H1 (cell line): ENCODE measurements around the gene TPSD1. TPM values are rescaled to one million over a fixed set of nuclear protein-coding genes. Genes with fewer than 3 reads are reported as not detected.

Source experiments
- CTCF ChIA-PET: fragments of 300-600 bp; sonication (Branson Sonifier 250); formaldehyde crosslinking; loops from one replicate; lab custom pipeline; 2021; ENCODE audit not compliant: partially characterized antibody; lab: Charles Lee
- POLR2A ChIA-PET: fragments of 300-600 bp; sonication (Branson Sonifier 250); formaldehyde crosslinking; loops from one replicate; lab custom pipeline; 2021; ENCODE audit warnings: inconsistent platforms; ENCODE audit not compliant: partially characterized antibody; lab: Charles Lee
- DNase-seq, 2 experiments: peaks; one replicate each; pipeline versions ENCODE4 v3.0.0 to v3.0.0-alpha.2; 2010 to 2022; ENCODE audit warnings: low spot score in 2 of 2, low read depth in 1 of 2, mixed read lengths in 1 of 2
- FAIRE-seq: peaks from 2 replicates; lab custom pipeline; 2011; peaks lifted over from hg19 to GRCh38; lab: Jason Lieb, UNC
- H2AFZ ChIP-seq: 2 replicates; pipeline ENCODE4 v1.8.1; 2012; ENCODE audit warnings: low read length, inconsistent platforms
- H2AK5ac ChIP-seq: 2 replicates; pipeline ENCODE4 v1.6.1; 2013; ENCODE audit warnings: low read depth, low read length
- H2BK120ac ChIP-seq: replicated peaks from 2 replicates; pipeline ENCODE3; 2013; ENCODE audit warnings: low read depth, low read length, inconsistent platforms
- H2BK12ac ChIP-seq: 2 replicates; pipeline ENCODE4 v1.6.1; 2013; ENCODE audit warnings: low read depth, low read length
- H2BK15ac ChIP-seq: 2 replicates; pipeline ENCODE4 v1.6.1; 2013; ENCODE audit warnings: low read length
- H2BK20ac ChIP-seq: 2 replicates; pipeline ENCODE4 v1.6.1; 2013; ENCODE audit warnings: low read length
- H2BK5ac ChIP-seq: 2 replicates; pipeline ENCODE4 v1.6.1; 2013; ENCODE audit warnings: low read depth, low read length
- H3K14ac ChIP-seq: 2 replicates; pipeline ENCODE4 v1.6.1; 2013; ENCODE audit warnings: inconsistent platforms; ENCODE audit not compliant: insufficient read length
- H3K18ac ChIP-seq: 2 replicates; pipeline ENCODE4 v1.6.1; 2013; ENCODE audit warnings: low read length; ENCODE audit errors: extremely low read depth
- H3K23ac ChIP-seq: 2 replicates; pipeline ENCODE4 v1.6.1; 2013; ENCODE audit warnings: inconsistent platforms; ENCODE audit not compliant: insufficient read length
- H3K23me2 ChIP-seq: 2 replicates; pipeline ENCODE4 v1.6.1; 2013; ENCODE audit warnings: low read depth, low read length
- H3K27ac ChIP-seq: 2 replicates; pipeline ENCODE4 v1.6.1; 2011; ENCODE audit warnings: low read depth, low read length, inconsistent platforms
- H3K27me3 ChIP-seq, 4 experiments: replicated peaks in 1 of 4; 1 replicate in 1 of 4; 2 replicates in 3 of 4; pipeline versions ENCODE4 v1.6.1 to v1.8.1; 2011 to 2013; ENCODE audit warnings: low read length in 3 of 4, mild to moderate bottlenecking in 3 of 4, inconsistent platforms in 2 of 4, mixed read lengths in 2 of 4, moderate library complexity in 1 of 4; ENCODE audit not compliant: control insufficient read depth in 3 of 4, insufficient read depth in 3 of 4; ENCODE audit errors: extremely low read depth in 1 of 4
- H3K36me3 ChIP-seq, 4 experiments: 2 replicates each; pipeline versions ENCODE4 v1.6.1 to v1.8.1; 2011 to 2013; ENCODE audit warnings: mild to moderate bottlenecking in 4 of 4, low read length in 3 of 4, moderate library complexity in 2 of 4, control low read depth in 1 of 4, inconsistent platforms in 1 of 4; ENCODE audit not compliant: insufficient read depth in 4 of 4, control insufficient read depth in 2 of 4
- H3K4ac ChIP-seq: replicated peaks from 2 replicates; pipeline ENCODE3; 2013; ENCODE audit warnings: low read length, low read depth, mixed read lengths, inconsistent platforms; ENCODE audit not compliant: insufficient read length
- H3K4me1 ChIP-seq, 4 experiments: replicated peaks in 1 of 4; 1 replicate in 1 of 4; 2 replicates in 3 of 4; pipeline versions ENCODE4 v1.6.1 to v1.8.1; 2011 to 2013; ENCODE audit warnings: low read length in 3 of 4, inconsistent platforms in 2 of 4, mixed read lengths in 1 of 4; ENCODE audit not compliant: insufficient read depth in 4 of 4, control insufficient read depth in 3 of 4
- H3K4me2 ChIP-seq, 2 experiments: 2 replicates each; pipeline versions ENCODE4 v1.6.1 to v1.8.1; 2011 to 2013; ENCODE audit warnings: low read depth in 2 of 2, low read length in 2 of 2, control low read depth in 1 of 2, inconsistent platforms in 1 of 2, mild to moderate bottlenecking in 1 of 2; ENCODE audit not compliant: insufficient read depth in 1 of 2
- H3K4me3 ChIP-seq, 4 experiments: fragments of 200-600, 300-600 bp in 1 of 4; sonication (generic), shearing (Covaris generic), sonication (Bioruptor Twin) in 1 of 4; 2 replicates each; pipeline versions ENCODE4 v1.5.1 to v1.8.1; 2011 to 2016; ENCODE audit warnings: low read length in 4 of 4, low read depth in 3 of 4, control low read depth in 2 of 4, inconsistent platforms in 2 of 4, mild to moderate bottlenecking in 2 of 4, mixed read lengths in 1 of 4, moderate library complexity in 1 of 4; ENCODE audit not compliant: insufficient read depth in 2 of 4; ENCODE audit errors: extremely low read depth in 1 of 4
- H3K56ac ChIP-seq: replicated peaks from 2 replicates; pipeline ENCODE3; 2013; ENCODE audit warnings: low read depth, mild to moderate bottlenecking, mixed read lengths, low read length, inconsistent platforms; ENCODE audit not compliant: insufficient read length
- H3K79me1 ChIP-seq: 2 replicates; pipeline ENCODE4 v1.6.1; 2013; ENCODE audit warnings: low read depth, low read length, control low read depth
- H3K79me2 ChIP-seq, 2 experiments: 2 replicates each; pipeline versions ENCODE4 v1.6.1 to v1.8.1; 2012 to 2013; ENCODE audit warnings: low read length in 2 of 2, mild to moderate bottlenecking in 2 of 2, inconsistent platforms in 1 of 2; ENCODE audit not compliant: insufficient read depth in 2 of 2, control insufficient read depth in 1 of 2
- H3K9ac ChIP-seq, 4 experiments: replicated peaks in 1 of 4; 1 replicate in 1 of 4; 2 replicates in 3 of 4; pipeline versions ENCODE4 v1.6.1 to v1.8.1; 2011 to 2013; ENCODE audit warnings: low read depth in 3 of 4, low read length in 3 of 4, control low read depth in 2 of 4, mild to moderate bottlenecking in 2 of 4, moderate library complexity in 2 of 4, inconsistent platforms in 1 of 4; ENCODE audit errors: extremely low read depth in 1 of 4
- H3K9me3 ChIP-seq, 2 experiments: 2 replicates each; pipeline versions ENCODE4 v1.6.1 to v1.8.1; 2012 to 2013; ENCODE audit warnings: mild to moderate bottlenecking in 2 of 2, moderate library complexity in 2 of 2, control low read depth in 1 of 2, inconsistent platforms in 1 of 2, low read depth in 1 of 2, low read length in 1 of 2, mixed read lengths in 1 of 2; ENCODE audit not compliant: insufficient read depth in 2 of 2
- H4K20me1 ChIP-seq, 2 experiments: replicated peaks in 1 of 2; 2 replicates each; pipeline versions ENCODE3 to v1.8.1; 2011 to 2013; ENCODE audit warnings: inconsistent platforms in 2 of 2, low read length in 2 of 2, mild to moderate bottlenecking in 1 of 2; ENCODE audit not compliant: insufficient read depth in 2 of 2, control insufficient read depth in 1 of 2
- H4K5ac ChIP-seq: 2 replicates; pipeline ENCODE4 v1.6.1; 2013; ENCODE audit warnings: low read length, low read depth, mixed read lengths, inconsistent platforms; ENCODE audit not compliant: insufficient read length
- H4K8ac ChIP-seq: 2 replicates; pipeline ENCODE4 v1.8.0; 2013; ENCODE audit warnings: mild to moderate bottlenecking, moderate library complexity, low read length, inconsistent platforms; ENCODE audit not compliant: insufficient read depth; ENCODE audit errors: extremely low read depth
- H4K91ac ChIP-seq: replicated peaks from 2 replicates; pipeline ENCODE3; 2013; ENCODE audit warnings: low read length, mixed read lengths, inconsistent platforms; ENCODE audit not compliant: insufficient read length
- BCL11A ChIP-seq, 2 experiments: IDR thresholded peaks; one replicate each; pipeline ENCODE4 v1.6.1; 2011; ENCODE audit warnings: low read depth in 2 of 2, low read length in 2 of 2, mild to moderate bottlenecking in 2 of 2
- EP300 ChIP-seq, 2 experiments: IDR thresholded peaks; 1 replicate in 1 of 2; 2 replicates in 1 of 2; pipeline ENCODE4 v1.6.1; 2011 to 2012; ENCODE audit warnings: low read depth in 2 of 2, low read length in 2 of 2, mild to moderate bottlenecking in 2 of 2, borderline replicate concordance in 1 of 2, inconsistent platforms in 1 of 2, moderate library complexity in 1 of 2
- EZH2 ChIP-seq: fragments of 200-600 bp; sonication (generic); IDR thresholded peaks from 2 replicates; pipeline ENCODE4 v1.7.1; 2012; ENCODE audit warnings: low read depth, mild to moderate bottlenecking, moderate library complexity, low read length, inconsistent platforms; ENCODE audit not compliant: severe bottlenecking
- KDM1A ChIP-seq: fragments of 200-600, 300-600 bp; sonication (generic); IDR thresholded peaks from 2 replicates; pipeline ENCODE4 v1.7.1; 2016; ENCODE audit warnings: mild to moderate bottlenecking, low read length, borderline replicate concordance
- KDM4A ChIP-seq: IDR thresholded peaks from one replicate; pipeline ENCODE4 v1.7.1; 2012; ENCODE audit warnings: low read depth, mild to moderate bottlenecking, moderate library complexity, low read length, inconsistent platforms; ENCODE audit not compliant: severe bottlenecking
- POLR2A ChIP-seq, 2 experiments: IDR thresholded peaks; 1 replicate in 1 of 2; 2 replicates in 1 of 2; pipeline ENCODE4 v1.6.1; 2011; ENCODE audit warnings: low read depth in 2 of 2, low read length in 2 of 2, mild to moderate bottlenecking in 2 of 2; ENCODE audit errors: control extremely low read depth in 1 of 2
- TAF1 ChIP-seq: IDR thresholded peaks from 2 replicates; pipeline ENCODE4 v1.6.1; 2011; ENCODE audit warnings: mild to moderate bottlenecking, low read depth, low read length
- WGBS, 2 experiments: shearing (Covaris generic) in 1 of 2; methylation state at CpG; one replicate each; pipeline versions ENCODE4 v1.1.6 to v1.1.7; 2013 to 2015; ENCODE audit warnings: low lambda C conversion rate in 2 of 2, mixed read lengths in 2 of 2, inconsistent platforms in 1 of 2, low coverage in 1 of 2, missing lambda C conversion rate in 1 of 2; ENCODE audit not compliant: insufficient replicate concordance in 2 of 2, insufficient coverage in 1 of 2, insufficient read length in 1 of 2; ENCODE audit errors: extremely low coverage in 1 of 2, missing lambda C conversion rate in 1 of 2; 5-methylcytosine and 5-hydroxymethylcytosine counted together
- polyA plus RNA-seq, 7 experiments: library from polyadenylated mRNA; depleted of rRNA in 3 of 7; stranded (reverse) in 5 of 7; unstranded in 2 of 7; fragments of >200 nt in 5 of 7; fragments of 200-250 nt in 2 of 7; gene quantifications; 1 replicate in 5 of 7; 2 replicates in 1 of 7; 4 replicates in 1 of 7; pipeline versions ENCODE4 v1.2.1 to v1.2.3, GENCODE V29; 2011 to 2013; ENCODE audit warnings: missing spikeins in 2 of 7, mixed read lengths in 2 of 7
- total RNA-seq: library from RNA; stranded (reverse); fragmentation: NEBNext Ultra II Directional; extraction: Animal tissue kit (Norgen Biotek cat#: 25700); gene quantifications from 2 replicates; pipeline ENCODE4 v1.2.1, GENCODE V29; 2021

TPSD1 gene
- total and polyA plus RNA-seq, 2 of the 8 experiments (the other 6 are each of a cell fraction or from before 2014, with no cell fraction given), result 0.26 TPM; not detected in 1

DNA sequence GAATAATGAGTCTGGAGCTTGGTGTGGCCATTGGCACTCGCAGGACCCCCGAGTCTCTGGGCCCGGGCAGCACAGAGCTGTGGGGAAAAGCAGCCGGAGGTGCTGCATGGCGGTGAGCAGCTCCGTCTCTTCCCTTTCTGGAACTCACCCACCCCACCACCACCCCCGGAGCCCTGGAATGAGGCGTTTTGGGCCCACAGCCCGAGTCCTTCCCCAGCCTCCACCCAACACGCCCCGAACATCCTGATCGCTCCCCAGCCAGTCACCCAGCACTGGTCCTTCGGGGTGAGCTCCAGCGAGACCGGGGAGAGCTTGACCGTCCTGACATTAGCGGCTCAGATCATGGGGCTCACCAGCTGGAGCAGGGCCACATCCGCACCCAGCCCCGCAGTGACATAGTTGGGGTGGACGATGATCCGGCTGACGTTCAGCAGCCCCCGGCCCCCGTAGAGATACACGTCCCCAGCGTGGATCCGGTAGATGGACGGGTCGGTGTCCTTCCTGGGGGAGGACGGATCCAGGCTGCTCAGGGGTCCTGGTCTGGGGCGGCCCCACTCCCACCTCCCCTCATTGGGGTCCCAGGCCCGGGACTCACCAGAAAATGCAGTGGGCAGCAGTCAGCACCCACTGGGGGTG is 6.5 kb downstream of the TPSD1 start:
- no peak overlapping the region for H3K56ac ChIP-seq
- H3K27me3 ChIP-seq, result peaks cover 0 to 28% (median 15%) of the 10 kb centered on the region in 4 experiments; a peak in 5 of 7 replicates
- H3K79me1 ChIP-seq, result no peaks in the 10 kb centered on the region; the same call in 1 of the 2 replicates
- H3K18ac ChIP-seq, result no peak overlapping the region
- POLR2A ChIA-PET, result interaction anchor here (0.9 to 1.7 kb wide), 2 partner anchors 28 to 159 kb away, joined by 3 to 5 read pairs; partner anchors contain the start of gene UQCC4
- H4K20me1 ChIP-seq, result peaks cover 0 to 7% of the 10 kb centered on the region in 2 experiments
- no peak overlapping the region for H2AFZ ChIP-seq
- no peak overlapping the region for H2AK5ac ChIP-seq
- no peaks in the 10 kb centered on the region; a peak in 1 of 8 replicates for H3K36me3 ChIP-seq
- no peak overlapping the region for H3K14ac ChIP-seq
- H4K91ac ChIP-seq, result no peak overlapping the region
- H3K4me3 ChIP-seq, result no peak overlapping the region
- no peak overlapping the region for H3K27ac ChIP-seq
- no peak overlapping the region for H2BK5ac ChIP-seq
- peaks cover 3% of the 10 kb centered on the region; the same call in 1 of the 2 replicates for H3K23me2 ChIP-seq
- WGBS, 2 experiments, result 91% methylated on average over 31 of the region's 32 CpGs; no CpG with 5 or more reads in 1 of the 2 experiments
- no peaks in the 10 kb centered on the region for H3K79me2 ChIP-seq
- H3K9me3 ChIP-seq, result peaks cover 0 to 2% of the 10 kb centered on the region in 2 experiments; a peak in 2 of 4 replicates
- H3K4me1 ChIP-seq, result peaks cover 0 to 11% (median 8%) of the 10 kb centered on the region in 4 experiments; a peak in 6 of 7 replicates
- 0 out of 2 replicates have a peak overlapping the region, but pooled peaks have one; percentile 25 for H4K8ac ChIP-seq
- H2BK20ac ChIP-seq, result no peak overlapping the region
- no peak overlapping the region for H2BK120ac ChIP-seq
- H2BK12ac ChIP-seq, result no peak overlapping the region
- H3K9ac ChIP-seq, result no peak overlapping the region
- CTCF ChIA-PET, result interaction anchor here (0.9 to 1.3 kb wide), 5 partner anchors 12 to 42 kb away, joined by 3 to 4 read pairs (median 3); no protein-coding TSS in a partner anchor
- no peak for FAIRE-seq
- no peak overlapping the region for H4K5ac ChIP-seq
- H3K4ac ChIP-seq, result no peak overlapping the region
- no peak overlapping the region for H3K4me2 ChIP-seq
- H3K23ac ChIP-seq, result no peak overlapping the region
- TF ChIP-seq KDM1A, result no peak
- no peak for TF ChIP-seq POLR2A (IDR thresholded peaks at IDR 0.05; ENCODE audit: control extremely low read depth in 1 of 2, low read depth in 2 of 2, low read length in 2 of 2)
- no peak for TF ChIP-seq EP300 (IDR thresholded peaks at IDR 0.05; ENCODE audit: borderline replicate concordance in 1 of 2, low read depth in 2 of 2, low read length in 2 of 2)
- no peak for TF ChIP-seq TAF1
- TF ChIP-seq KDM4A, result no peak
- TF ChIP-seq BCL11A (IDR thresholded peaks at IDR 0.05; ENCODE audit: low read depth in 2 of 2, low read length in 2 of 2), result no peak
- TF ChIP-seq EZH2, result no peak
- no peak for DNase-seq
- H2BK15ac ChIP-seq, result no peak overlapping the region
